ENCODE results near the gene DUSP1.

GRCh38 chr5:172782169-172783039 is 11.4 kb upstream of the DUSP1 start:
- TF ChIP-seq CTCF (conservative IDR thresholded peaks at IDR 0.05 in 1 of 2, IDR thresholded peaks at IDR 0.05 in 1 of 2; ENCODE audit: extremely low read depth in 1 of 2, insufficient read depth in 1 of 2, low read depth in 1 of 2, low read length in 2 of 2) (no peak), EZH2 (IDR thresholded peaks at IDR 0.05; ENCODE audit: borderline replicate concordance, low read length) (no peak)

Data from mammary epithelial cell (primary cell).